GM18505 (cell line): ENCODE results near the gene RPTOR.
"Not testable (repeated sequence)": the region's sequence is repeated elsewhere in the genome, so short reads cannot be mapped to it uniquely, and the experiment has no call there.

Source experiments
- ATAC-seq: cut with Tn5 transposase; IDR thresholded peaks from one replicate; pipeline ENCODE4 v1.9.1; 2021; ENCODE audit not compliant: unreplicated experiment
- POLR2A ChIP-seq: IDR thresholded peaks from 4 replicates; pipeline ENCODE4 v1.6.1; 2011; ENCODE audit warnings: borderline replicate concordance; ENCODE audit not compliant: insufficient read depth, insufficient read length; ENCODE audit errors: extremely low read depth

The RPTOR gene

DNA sequence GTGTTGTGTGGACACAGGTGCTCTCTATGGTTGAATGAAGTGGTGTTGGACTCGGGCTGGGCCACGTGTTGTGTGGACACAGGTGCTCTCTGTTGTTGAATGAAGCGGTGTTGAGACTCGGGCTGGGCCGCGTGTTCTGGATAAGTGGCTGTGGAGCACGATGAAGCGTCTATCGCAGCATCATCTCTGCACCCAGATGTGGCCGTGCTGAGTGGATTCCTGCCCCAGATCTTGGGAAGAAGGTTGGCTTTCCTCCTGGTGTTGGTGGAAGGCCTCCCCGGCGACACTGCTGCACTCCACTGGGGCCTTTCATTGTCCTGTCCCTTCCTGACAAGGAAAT, 69.1 kb downstream of the RPTOR start:
- TF ChIP-seq POLR2A = no peak
- ATAC-seq = no peak

DNA sequence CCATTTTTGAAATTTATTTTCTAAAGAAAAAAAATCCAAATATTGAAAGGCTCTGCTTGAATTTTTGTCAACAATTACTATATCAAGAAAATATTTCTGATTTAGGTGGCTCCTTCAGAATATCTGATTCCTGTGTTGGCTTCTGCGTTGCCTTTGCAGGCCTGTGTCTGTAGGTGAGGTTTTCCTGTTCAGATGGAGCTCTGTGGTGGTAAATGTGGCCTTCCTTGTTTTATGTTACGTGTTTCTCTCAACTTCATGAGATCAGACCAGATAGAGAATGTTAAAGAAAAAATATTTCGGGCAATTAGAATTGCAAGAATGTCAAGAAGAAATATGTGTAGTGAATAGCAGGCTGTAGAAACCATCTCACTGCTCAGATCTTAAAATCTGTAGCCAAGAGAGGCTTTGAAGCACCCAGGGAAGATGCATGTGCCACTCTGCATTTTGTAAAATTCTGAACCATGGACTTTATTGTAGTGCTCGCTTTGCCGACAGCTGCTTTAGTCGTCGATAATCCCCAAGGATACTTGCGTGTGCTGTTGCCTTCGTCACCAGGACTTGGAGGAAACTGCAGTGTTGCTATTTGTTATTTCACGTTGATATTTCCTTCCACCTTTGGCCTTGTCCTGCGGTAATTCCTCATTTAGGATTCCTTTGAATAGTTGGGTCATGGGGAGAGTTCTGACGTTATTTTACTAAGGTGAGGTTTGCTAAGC, 69.9 kb downstream of the RPTOR start:
- no peak for TF ChIP-seq POLR2A
- ATAC-seq = no peak

DNA sequence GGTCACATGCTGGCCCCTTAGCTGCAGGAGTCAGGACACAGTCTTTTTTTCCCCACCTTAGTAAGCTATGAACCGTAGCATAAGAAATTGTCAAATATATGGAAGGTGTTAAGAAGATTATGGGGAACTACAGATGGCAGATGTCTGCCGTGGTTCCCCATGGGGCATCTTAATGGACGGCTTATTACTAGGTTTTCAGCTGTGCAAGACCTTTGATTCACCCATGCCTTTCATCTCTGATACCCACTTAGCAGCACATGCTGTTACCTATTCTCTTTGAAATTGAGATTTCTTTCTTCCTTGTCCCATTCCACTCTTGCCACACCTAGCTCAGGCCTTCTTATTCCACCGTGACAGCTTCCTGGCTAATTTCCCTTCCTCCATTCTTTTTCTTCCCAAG, 70.7 kb downstream of the RPTOR start:
- no peak for TF ChIP-seq POLR2A
- no peak for ATAC-seq

DNA sequence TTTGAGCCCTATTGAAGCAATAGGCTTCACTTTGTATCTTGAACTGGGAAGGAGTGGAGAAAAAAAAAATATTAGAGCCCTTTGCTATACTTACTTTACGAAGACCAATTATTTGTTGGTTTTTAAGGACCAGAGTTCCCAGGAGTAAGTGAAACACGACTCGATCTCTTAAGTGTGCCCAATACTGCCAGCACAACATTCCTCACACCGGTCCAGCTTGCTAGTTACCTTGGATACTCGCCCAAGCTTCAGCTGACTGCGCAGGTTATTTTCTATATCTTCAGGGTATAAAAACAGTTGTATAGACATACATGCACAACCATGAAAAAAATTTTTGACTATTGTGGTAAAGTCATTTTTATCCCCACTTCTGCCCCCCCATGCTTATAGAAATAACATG, 72.1 kb downstream of the RPTOR start:
- no peak for TF ChIP-seq POLR2A
- no peak for ATAC-seq

DNA sequence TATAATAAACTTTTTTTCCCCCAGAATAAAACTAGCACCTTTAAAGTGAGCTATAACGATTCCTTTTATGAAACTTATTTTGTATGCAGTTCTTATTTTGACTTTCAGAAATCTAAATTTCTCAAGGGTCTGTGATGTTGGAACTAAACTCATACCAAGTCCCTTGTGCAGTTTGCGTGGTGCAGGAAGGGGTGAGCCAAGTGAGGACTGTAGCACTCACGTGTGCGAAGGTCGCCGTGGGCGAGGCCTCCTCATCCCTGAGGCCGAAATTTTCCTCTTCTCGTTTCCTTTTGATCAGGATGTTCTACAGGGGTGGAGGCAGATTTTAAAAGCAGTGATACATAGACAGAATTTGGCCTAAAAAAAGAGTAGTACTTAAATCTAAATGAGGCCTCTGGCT, 73.7 kb downstream of the RPTOR start:
- TF ChIP-seq POLR2A = no peak
- ATAC-seq = no peak

DNA sequence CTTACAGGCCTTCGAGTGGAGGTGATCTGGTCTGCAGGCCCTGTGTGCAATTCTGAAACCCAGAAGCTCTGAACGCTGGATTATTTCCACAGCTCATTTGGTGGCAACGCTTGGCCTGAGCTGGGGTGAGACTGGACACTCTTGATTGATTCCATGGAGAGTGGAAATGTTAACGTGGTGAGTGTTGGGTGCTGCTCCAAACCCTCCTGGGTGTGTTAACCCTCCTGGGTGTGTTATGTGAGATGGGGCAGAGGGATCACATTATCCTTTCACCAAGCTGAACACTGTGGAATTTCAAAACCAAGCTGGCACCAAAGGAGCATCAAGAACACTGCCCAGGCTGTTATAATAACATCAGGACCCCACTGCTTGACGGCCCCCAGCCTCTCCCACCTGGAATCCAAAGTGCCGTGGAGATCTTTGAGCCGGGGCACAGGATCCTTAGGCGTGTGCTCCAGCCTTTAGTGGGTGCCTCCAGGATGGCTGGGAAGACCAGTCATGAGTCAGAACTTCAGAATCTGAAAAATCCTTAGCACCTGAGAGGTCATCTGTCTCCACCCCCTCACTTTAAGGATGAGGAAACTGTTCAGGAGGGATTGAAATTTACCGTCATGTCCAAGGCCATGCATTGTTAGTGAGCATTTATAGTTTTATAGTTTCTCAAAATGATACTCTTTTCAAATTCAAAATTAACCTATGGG, 75.0 kb downstream of the RPTOR start:
- ATAC-seq = no peak
- TF ChIP-seq POLR2A = no peak

DNA sequence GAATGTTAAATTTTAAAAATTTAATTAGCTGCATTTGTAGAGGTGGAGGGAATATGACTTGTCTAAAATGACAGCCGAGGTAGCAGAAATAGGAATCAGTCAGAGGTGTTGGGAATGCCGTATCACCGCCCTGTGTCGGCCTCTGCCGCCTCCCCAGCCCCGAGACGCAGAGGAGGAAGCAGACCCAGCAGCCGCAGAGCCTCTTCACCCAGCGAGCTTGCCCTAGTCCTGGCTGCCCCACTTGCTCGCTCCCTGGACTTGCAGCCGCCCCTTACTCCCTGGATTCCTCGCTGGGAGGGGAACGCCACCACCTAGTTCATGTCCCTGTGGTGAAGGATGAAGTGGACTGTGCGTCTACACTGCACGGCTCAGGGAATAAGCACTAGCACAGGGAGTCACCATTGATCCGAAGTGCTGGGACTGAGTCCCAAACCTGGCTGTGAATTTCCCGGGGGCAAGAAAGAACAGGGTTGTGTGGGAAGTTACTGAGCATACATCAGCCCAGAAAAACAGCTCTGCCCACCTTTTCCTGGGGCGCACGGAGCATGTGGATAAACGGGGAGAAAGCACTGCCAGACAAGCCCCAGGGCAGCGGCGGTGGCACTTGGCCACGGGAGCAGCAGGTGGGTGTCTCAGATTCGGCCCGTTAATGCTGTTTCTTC, 76.8 kb downstream of the RPTOR start:
- ATAC-seq = no peak
- no peak for TF ChIP-seq POLR2A

DNA sequence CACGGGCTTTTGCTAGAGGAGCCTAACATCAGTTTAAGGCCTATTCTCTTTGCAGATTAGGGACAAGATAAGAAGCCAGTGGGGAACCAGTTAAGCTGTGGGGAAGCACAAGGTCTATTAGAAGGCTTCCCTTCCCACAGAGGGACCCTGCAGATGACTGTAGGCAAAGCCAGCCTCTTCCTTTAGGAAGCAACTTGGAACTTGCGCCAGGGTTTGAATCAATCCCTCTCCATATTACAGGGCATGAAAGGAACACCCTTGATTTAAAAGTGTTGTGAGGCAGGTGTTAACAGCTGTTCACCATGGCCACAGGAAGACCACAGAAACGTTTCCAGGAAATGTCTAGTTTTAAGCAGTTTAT, 77.3 kb downstream of the RPTOR start:
- ATAC-seq = no peak
- no peak for TF ChIP-seq POLR2A

DNA sequence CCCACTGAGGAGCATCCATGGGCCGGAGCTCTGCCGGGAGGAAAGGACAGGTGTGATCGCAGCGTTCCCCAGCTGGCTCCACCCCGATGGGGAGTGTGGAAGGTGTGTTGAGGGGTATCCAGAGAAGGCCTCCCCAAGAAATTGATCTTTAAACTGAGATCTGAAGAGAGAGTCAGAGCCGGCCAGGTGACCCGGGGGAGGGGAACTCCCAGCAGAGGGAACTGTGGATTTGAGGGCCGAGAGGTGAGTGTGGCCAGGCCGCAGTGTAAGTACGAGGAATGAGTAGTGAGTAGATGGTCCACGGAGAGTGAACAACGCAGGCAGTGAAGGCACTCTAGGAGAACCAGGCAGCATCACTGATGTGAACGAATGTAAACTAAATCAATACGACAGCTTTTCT, 80.2 kb downstream of the RPTOR start:
- ATAC-seq = no peak
- TF ChIP-seq POLR2A = no peak

DNA sequence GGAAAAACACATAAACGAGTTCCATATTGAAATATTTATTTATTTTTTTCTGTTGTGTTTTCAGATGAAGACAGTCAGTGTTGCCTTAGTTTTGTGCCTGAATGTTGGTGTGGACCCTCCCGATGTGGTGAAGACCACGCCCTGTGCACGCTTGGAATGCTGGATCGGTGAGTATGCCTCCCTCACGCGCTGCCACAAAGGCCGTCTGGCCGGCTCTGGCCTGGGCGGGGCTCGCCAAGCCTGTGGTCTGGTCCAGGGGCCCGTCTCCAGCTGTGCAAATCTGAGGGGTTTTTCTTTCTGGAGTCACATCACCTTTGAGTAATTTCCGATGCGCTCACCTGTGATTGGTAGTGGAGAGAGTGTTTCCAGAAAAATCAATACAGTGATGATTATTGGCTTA, 81.0 kb downstream of the RPTOR start:
- no peak for TF ChIP-seq POLR2A
- ATAC-seq = no peak

DNA sequence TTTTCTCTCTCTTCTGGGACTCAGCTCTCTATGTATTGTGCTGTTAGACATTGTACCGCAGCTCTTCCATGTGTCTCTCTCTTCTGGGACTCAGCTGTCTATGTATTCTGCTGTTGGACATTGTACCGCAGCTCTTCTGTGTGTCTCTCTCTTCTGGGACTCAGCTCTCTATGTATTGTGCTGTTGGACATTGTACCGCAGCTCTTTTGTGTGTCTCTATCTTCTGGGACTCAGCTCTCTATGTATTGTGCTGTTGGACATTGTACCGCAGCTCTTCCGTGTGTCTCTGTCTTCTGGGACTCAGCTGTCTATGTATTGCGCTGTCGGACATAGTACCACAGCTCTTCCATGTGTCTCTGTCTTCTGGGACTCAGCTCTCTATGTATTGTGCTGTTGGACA, 84.2 kb downstream of the RPTOR start:
- not testable (repeated sequence) for ATAC-seq

DNA sequence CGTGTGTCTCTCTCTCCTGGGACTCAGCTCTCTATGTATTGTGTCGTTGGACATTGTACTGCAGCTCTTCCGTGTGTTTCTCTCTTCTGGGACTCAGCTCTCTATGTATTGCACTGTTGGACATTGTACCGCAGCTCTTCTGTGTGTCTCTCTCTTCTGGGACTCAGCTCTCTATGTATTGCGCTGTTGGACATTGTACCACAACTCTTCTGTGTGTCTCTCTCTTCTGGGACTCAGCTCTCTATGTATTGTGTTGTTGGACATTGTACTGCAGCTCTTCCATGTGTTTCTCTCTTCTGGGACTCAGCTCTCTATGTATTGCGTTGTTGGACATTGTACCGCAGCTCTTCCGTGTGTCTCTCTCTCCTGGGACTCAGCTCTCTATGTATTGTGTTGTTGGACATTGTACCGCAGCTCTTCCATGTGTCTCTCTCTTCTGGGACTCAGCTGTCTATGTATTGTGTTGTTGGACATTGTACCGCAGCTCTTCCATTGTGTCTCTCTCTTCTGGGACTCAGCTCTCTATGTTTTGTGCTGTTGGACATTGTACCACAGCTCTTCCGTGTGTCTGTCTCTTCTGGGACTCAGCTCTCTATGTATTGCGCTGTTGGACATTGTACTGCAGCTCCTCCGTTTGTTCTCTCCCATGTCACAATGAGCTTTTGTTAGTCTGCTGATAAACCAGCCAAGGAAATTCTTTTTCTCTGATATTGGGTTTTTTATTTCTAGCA, 84.8 kb downstream of the RPTOR start:
- ATAC-seq = no peak
- no peak for TF ChIP-seq POLR2A

DNA sequence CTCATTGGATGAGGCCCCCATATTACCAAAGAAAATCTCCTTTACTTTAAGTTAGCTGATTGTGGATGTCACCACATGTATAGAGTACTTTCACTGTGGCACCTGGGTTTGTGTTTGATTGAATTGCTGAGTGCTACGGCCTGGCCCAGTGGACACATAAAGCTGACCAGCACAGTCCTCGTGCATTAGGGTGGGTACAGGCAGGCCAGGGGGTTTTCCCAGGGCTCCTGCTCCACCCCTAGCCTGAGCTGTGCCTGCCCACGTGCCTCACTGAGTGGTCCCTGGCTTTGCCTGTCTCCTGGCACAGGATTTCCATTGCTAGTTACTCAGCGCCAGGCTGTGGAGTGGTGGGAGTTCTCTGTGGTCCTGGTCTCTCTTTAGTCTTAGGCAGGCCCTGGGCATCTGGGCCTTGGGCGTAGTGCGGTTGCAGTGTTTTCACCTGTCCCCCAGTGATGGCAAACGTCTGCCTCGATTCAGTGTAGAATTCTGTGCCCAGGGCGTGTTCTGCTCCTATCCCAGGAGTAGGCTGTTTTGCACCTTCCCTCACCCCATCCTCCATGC, 86.0 kb downstream of the RPTOR start:
- ATAC-seq = no peak
- TF ChIP-seq POLR2A = no peak
